NCI-H2227 (cell line): ENCODE data around the gene GNA12.

Source experiments
- DNase-seq: peaks from one replicate; lab custom pipeline; 2025; ENCODE audit not compliant: unreplicated experiment; lab: John Stamatoyannopoulos, UW

GNA12 gene

DNA sequence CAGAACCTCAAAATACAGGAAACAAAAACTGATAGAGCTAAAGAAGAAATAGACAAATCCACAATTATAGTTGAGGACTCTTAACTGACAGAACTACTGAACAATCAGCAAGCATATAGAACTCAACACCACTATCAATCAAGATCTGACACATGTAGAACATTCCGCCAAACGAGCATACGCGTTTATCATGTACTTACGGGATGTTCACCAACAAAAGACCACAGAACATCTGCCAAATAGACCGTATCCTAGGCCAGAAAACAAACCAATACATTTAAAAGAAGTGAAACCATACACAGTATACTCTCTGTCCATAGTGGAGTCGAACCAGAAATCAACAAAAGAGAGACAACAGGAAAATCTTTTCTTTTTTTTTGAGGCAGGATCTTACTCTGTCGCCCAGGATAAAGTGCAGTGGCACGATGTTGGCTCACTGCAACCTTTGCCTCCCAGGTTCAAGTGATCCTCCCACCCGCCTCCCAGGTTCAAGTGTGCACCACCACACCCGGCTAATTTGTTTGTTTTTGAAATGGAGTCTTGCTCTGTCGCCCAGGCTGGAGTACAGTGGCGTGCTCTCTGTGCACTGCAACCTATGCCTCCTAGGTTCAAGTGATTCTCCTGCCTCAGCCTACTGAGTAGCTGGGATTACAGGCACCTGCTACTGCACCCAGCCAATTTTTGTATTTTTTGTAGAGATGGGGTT, 5.1 kb downstream of the GNA12 start:
- no peak for DNase-seq

DNA sequence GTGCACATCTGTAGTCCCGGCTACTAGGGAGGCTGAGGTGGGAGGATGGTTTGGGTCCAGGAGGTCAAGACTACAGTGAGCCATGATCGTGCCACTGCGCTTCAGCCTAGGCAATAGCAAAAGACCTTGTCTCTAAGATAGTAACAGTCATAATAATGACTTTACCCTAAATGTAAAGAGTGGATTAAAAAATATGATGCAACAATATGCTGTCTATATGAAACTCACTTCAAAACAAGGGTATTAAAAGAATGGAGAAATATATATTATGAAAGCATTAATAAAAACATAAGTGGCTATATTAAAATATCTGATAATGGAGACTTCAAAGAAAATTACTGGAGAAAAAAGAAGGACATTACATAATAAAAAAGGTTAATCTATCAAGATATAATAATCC, 5.7 kb downstream of the GNA12 start:
- DNase-seq, result no peak

DNA sequence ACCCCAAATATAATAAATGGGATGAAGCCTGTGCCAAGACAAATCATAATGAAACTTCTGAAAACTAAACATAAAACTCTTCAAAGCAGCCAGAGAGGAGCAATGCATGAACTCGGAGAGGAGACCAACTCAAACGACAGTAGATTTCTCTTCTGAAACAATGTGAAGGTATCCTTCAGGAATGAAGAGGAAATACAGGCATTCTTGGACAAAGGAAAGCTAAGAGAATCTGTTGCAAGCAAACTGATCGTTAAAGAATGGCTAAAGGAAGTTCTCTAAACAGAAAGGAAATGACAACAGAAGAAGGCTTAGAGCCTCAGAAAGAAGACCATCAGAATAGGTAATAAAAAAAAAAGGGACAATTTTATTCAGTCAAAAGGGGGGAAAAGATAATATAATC, 6.6 kb downstream of the GNA12 start:
- no peak for DNase-seq

DNA sequence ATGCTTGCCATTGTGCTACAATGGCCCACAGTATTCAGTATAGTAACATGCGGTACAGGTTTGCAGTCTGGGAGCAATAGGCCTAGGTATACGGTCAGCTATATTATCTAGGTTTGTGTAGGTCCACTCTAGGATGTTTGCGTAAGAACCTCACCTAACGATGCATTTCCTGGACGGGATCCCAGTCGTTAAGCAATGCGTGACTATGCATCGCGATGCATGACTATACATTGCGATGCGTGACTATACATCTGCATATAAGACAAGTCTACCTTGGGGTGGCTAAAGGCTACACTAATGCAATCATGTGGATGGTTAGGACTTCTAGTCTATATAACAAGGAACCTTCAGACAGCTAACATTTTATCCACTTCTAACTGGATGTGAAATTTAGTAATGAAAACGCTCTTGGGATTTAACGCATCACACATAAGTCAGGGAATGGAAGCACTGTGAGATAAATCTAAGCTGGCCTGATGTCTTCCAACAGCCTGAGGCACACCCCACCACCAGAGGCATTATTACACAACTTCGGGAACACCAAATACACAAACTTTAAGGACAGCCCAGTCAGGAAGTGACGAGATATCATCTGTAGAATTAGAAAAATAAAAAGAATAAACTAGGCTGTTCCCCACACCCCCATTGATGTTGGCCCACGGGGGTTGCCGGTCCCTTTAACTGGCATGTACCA, 9.2 kb downstream of the GNA12 start:
- DNase-seq, result no peak

DNA sequence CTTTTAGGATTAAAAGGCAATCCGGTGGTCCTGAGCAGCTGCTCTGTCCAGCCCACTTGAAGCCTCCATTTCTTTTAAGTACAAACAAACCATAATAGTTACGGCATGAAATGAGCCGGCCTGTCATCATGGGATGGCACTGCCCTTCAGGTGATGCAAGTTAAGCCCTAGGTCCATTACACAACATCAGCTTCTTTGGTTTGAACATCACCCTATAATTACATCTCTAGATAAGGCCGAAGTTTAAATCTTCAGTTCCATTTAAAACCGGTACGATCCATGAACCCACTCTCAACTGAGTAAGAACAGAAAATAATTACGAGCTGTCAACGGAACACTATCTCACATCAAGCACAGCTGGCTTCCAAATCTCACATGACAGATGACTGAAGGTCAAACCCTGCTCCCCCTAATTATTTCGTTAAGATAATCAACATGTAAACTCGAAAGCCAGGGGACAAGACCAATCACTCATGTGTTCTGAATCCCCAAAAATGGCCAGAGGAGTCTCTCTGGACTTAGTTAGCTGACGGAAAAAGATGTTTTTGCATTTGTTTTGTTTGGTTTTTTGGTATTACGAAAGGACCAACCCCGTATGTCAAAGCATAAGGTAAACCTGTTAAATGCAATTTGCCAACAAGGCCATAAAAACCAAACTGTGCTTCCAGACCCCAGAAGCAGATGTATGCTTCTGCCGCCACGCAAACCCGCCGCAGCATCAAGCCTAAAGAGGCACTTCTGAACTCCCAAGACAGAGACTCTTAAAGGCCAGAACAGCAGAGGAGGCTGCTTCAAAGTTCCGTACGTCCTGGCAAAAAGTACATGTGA, 10.8 kb downstream of the GNA12 start:
- DNase-seq, result peak; percentile 82

DNA sequence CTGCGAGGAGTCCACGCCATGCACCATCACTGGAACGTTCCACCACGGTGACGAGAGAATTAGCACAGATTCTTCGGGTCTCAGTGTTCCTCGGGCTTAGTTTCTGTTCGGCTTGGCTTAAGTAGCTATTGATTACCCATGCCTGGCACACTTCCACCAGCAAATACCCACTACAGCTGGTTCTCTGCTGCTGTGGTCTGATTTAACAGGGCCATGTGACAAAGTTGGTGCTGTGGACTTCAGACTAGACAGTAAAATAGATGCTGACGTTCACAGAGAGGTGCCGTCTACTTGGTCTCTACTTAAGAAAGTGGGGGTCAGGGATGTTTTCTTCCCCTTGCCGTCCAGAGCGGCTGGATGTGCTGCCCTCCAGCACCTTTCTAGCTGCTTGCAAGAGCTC, 11.6 kb downstream of the GNA12 start:
- no peak for DNase-seq

DNA sequence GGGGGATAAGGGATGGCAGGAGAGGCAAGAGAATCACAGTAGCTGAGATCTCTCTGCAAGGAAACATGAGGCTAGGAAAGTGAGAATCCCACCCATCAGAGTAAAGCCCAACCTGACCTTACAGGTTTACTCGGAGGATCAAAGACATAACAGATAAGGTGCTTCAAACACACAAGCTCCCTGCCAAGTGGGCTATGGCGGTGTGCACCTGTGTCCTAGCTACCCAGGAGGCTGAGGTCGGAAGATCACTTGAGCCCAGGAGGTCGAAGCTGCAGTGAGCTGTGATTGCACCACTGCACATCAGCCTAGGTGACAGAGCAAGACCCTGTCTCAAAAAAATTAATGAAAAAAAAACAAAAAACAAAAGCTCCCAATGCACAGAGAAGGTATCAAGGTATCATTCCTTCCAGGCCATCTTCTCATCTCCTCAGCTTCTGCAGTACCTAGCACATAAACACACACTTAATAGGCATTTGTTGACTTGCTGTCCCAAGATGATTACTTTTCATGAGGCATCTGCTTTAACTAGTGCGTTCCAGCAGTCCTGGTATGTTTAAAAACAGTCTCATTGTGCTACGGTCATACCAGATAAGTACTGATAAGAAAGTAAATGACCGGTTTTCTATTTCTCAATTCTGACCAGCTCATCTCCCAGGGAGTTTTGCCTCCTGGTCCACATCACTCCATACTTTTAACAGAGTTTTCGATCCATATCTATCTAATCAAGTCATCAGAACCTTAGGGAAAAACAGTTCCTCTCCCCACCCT, 13.3 kb downstream of the GNA12 start:
- no peak for DNase-seq

DNA sequence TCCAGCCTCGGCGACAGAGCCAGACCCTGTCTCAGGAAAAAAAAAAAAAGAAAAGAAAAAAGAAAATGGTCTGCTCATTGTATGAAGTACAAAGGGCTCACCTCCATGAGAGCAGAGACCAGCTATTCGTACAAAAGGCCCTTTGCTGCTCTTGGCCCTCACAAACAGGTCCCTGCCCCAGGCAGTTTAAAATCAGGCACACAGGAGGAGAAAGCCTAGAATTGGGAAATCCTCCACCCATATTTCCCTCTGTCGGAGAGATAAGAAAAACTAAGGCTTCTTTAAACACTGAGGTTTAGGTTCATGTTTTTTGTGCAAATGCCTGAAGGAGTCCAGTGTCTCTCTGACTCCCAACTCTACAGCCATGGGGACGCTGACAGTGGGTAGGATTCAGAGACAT, 15.1 kb downstream of the GNA12 start:
- no peak for DNase-seq

DNA sequence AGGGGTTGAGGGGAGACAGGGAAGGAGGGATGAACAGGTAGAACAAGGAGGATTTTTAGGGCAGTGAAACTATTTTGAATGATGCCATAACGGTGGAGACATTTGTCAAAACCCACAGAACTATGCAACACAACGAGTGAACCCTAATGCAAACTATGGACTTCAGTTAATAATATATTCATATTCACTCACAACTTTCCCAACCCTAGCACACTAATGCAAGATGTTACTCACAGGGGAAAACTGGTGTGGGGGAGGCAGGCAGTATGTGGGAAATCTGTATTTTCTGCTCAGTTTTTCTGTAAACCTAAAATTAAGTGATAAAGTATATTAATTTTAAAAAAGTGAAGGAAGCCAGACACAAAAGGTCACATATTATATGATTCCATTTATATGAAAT, 17.3 kb downstream of the GNA12 start:
- DNase-seq, result no peak

DNA sequence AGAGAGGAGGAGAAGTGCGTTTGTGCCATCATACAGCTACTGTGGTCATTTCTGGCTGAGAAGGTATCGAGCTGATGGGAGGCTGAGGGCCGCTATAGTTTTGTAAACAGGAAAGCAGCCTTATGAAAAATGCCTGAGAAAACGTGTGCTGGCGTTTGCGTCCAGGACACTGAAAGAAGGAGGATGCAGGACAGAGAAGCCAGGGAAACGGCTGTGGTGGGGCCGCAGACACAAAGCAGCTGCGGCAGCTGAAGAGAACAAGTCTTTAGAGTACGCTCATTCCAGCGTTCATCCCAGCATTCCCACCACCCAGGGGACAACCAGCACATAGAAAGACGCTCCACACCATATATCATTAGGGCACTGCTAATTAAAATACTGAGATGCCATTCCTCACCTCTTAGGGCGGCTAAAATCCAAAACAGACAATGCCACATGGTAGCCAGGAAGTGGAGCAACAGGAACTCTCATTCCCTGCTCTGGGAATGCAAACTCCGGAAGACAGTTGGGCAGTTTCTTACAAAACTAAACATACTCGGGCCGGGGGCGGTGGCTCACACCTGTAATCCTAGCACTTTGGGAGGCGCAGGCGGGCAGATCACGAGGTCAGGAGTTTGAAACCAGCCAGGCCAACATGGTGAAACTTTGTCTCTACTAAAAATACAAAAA, 18.4 kb downstream of the GNA12 start:
- no peak for DNase-seq

DNA sequence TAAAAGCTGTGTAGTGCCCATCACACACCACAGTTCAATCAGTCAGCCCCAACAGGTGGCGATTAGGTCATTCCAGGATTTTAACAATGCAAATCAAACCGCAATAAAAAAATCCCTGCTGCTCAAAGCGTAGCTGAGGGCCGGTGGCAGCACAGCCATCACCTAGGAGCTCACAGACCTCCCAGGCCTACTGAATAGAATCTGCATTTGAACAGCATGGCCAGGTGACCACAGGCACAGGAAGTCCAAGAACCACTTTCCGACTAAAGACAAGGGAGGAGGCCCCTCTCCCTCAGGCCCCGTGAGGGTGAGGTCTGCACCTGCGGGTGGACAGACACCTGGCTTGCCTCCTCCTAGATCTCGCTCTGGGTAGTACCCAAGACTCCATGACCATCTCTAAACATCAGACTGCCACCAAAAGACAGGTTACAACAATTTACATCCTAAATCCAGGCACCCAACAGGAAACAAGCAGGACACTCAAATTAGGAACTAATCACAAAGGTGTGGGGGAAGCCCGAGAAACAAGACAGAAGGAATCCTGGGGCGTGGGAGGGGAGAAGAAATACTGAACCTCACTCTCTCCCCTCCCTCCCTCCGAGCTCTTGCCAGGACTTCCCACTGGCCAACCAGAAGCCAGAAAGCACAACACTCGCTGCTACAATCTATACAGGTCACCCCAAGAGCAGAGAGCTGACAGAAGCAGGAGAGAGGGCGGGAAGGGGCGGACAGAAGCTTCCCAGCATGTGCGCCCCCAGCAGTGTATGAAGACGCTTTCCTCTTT, 19.2 kb downstream of the GNA12 start:
- DNase-seq, result no peak

DNA sequence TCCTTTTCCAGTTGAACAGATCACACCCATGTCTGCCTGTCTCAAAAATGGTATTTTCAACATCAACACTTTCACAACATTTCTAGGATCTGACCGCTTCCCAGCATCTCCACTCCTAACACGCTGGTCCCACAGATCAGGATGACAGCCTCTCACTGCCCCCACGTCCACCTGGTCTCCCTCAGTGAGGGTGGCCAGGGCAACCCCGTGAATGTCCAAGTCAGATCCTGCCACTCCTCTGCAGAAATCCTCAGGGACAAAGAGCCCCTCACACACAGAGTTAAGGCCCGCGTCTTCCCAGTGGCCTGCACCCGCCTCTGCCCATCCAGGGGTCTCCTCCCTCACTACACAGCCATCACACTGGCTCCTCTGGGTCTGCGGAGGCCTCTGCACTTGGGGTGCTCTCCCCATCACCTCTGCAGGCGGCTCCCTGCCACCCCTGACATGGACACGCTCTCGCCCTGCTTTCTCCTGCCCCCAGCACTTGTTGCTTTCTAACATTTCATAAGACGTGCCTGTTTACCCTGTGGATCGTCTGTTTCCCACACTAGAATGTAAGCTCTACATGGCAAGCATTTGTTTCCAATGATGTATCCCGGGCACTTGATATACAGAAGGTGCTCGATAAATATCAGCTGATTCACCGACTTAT, 20.0 kb downstream of the GNA12 start:
- no peak for DNase-seq

DNA sequence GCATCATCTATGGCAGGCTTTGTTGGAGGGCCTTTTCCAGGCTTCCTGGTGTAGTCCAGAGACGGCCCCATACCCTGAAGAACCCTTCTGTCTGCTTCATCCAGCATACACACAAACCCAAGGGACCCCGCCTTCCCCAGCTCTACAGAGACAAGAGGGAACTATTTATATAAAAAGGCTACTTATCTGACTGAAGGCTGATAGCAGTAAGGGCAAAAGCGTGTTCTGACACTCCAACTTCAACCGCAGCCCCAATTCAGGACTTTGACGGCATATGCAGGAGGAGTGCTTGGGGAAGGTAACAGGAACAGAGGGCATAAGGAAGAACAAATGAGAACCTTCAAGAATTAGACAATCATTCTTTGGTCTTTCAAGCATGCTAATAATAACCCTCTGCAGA, 21.0 kb downstream of the GNA12 start:
- no peak for DNase-seq

DNA sequence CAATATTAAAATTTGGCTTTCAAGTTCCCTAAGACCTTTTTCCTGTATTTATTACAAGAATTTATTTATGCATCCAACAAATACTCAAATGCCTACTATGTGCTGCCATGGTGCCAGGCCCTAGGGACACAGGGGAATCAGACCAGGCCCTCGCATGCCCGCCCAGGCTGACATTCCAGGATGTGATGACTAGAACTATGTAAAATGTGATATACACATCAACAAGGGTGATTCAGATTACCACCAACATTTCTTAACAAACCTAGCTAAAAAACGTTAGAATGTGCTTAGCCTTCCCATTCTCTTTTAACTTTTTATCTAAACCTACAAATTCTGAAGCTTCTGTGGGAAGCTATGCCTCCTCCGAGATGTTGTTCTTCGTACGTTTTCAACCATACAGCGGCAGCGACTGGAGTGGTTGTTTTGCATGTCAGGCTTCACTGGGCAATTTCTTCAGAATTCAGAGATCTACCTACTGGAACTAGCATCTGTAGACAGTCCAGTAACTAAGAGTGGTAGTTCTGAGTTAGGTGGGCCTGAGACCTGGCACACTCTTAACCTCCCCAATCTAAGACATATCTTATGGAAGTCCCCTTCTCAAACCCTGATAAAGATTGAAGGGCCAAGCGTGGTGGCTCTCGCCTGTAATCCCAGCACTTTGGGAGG, 22.1 kb downstream of the GNA12 start:
- DNase-seq, result no peak

DNA sequence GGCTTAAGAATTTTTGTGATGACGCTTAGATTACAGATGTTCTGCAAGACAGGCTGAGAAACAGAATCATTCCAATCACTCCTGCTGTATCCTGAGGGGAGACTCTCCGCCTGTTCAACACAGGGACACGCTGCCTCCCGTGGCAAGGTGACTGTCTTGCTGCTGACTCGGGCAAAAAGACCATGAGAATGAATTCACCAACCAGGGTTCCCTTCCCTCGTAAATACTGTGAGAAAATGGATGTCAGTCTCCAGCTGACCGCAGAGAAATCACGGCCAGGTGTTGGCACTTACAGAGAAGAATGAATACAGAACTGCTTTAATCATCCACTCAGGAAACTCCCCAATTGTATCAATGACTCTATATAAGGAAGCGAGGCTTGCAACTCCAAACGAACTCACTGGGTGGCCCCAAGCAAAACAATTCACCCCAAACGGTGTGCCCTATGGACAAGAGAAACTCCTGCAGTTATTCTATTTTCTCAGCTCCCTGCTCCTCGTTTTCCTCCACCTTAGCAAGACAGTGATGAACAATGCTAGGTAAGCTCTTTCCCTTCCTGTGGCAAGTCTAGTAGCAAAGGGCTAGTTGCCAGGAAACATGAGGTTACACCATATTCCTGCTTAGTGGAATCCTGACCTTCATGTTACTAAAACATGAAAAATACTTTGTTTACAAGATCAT, 22.8 kb downstream of the GNA12 start:
- peak; percentile 33 for DNase-seq

DNA sequence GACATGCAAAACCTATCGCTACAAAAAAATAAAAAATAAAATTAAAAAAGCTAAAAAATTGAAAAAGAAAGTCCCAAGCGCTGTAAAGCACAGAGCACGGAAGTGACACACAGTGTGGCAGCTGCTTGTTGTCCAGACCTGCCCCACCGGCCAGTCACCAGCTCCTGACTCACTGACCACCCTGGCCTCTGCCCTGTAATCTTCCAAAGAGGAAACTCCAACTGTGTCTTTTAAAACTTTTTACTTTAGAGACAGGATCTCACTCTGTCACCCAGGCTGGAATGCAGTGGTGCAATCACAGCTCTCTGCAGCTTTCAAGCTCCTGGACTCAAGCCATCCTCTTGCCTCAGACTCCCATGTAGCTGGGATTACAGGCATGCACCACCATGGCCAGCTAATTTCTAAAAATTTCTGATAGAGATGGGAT, 23.6 kb downstream of the GNA12 start:
- DNase-seq, result no peak

DNA sequence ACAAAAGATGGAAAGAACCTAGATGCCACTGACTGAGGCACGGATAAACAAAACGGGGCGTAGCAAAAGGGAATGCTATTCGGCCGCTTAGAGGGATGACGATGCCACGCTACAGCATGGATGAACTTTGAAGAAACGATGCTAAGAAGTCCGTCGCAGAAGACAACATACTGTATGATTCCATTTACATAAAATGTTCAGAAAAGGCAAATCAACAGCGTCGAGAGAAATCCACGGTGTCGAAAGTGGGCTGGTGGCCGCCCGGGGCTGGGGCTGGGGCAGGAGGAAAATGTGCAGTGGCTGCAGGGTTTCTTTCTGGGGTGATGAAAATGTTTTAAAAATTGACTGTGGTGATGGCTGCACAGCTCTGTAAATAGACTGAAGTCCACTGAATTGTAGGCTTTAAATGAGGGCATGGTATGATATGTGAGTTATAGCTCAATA, 24.1 kb downstream of the GNA12 start:
- DNase-seq, result no peak
